GM13976 (cell line): ENCODE data around the gene JARID2.

Experiments
- DNase-seq: peaks from one replicate; pipeline ENCODE4 v3.0.0; 2012; ENCODE audit warnings: low spot score
- CTCF ChIP-seq: IDR thresholded peaks from 2 replicates; pipeline ENCODE4 v1.5.1; 2012; ENCODE audit warnings: borderline replicate concordance, mild to moderate bottlenecking; ENCODE audit not compliant: insufficient read depth; ENCODE audit errors: extremely low read depth, missing control alignments, control extremely low read depth
- in situ Hi-C: fragments of 300-500 bp; cut with MboI; formaldehyde crosslinking; loops from one replicate; pipeline ENCODE4 v1.12.0; 2022; ENCODE audit warnings: low sequenced_read_pairs, mixed read lengths, inconsistent platforms; ENCODE audit not compliant: unreplicated experiment

JARID2 gene

GRCh38 chr6:15453622-15454021 is 207.8 kb downstream of the JARID2 start:
- DNase-seq = no peak
- TF ChIP-seq CTCF = no peak
- in situ Hi-C loops = no loop called here

- DNase-seq = no peak
- in situ Hi-C loops = no loop called here
- no peak for TF ChIP-seq CTCF
Measured at GRCh38 chr6:15456422-15456821, 210.6 kb downstream of the JARID2 start.

- no peak for DNase-seq
- in situ Hi-C loops = no loop called here
- TF ChIP-seq CTCF = no peak
Measured at GRCh38 chr6:15457121-15457650, 211.3 kb downstream of the JARID2 start.

GRCh38 chr6:15458021-15458459 is 212.2 kb downstream of the JARID2 start:
- no peak for DNase-seq
- TF ChIP-seq CTCF = no peak
- in situ Hi-C loops = no loop called here

- DNase-seq = no peak
- in situ Hi-C loops = no loop called here
- no peak for TF ChIP-seq CTCF
Measured at GRCh38 chr6:15460110-15460727, 214.3 kb downstream of the JARID2 start.

GRCh38 chr6:15461127-15461944 is 215.5 kb downstream of the JARID2 start:
- no peak for TF ChIP-seq CTCF
- in situ Hi-C loops = no loop called here

More at GRCh38 chr6:15461127-15461944, 215.5 kb downstream of the JARID2 start:
- DNase-seq = no peak
